Kidney (tissue), 14 donors: Measurements from ENCODE around the gene CD46. TPM values are rescaled to one million over a fixed set of nuclear protein-coding genes. Genes with fewer than 3 reads are reported as not detected.

Experiments
- DNase-seq, 5 donors: peaks; one replicate each; pipeline ENCODE4 v3.0.0-alpha.2; 2013 to 2020
- FAIRE-seq: peaks from 2 replicates; lab custom pipeline; 2012; peaks lifted over from hg19 to GRCh38; lab: Jason Lieb, UNC
- H3K27ac ChIP-seq, 2 donors: one replicate each; pipeline ENCODE4 v1.7.0; 2013; ENCODE audit warnings: low read depth in 2 of 2, low read length in 2 of 2, inconsistent platforms in 1 of 2
- H3K27me3 ChIP-seq: one replicate; pipeline ENCODE4 v1.7.1; 2013; ENCODE audit warnings: low read length, inconsistent platforms; ENCODE audit not compliant: control insufficient read depth, insufficient read depth
- H3K36me3 ChIP-seq, 3 donors: one replicate each; pipeline versions ENCODE4 v1.7.0 to v1.7.1; 2013; ENCODE audit warnings: low read length in 3 of 3, control low read depth in 1 of 3, inconsistent platforms in 1 of 3; ENCODE audit not compliant: insufficient read depth in 3 of 3, control insufficient read depth in 2 of 3
- H3K4me1 ChIP-seq, 3 donors: one replicate each; pipeline versions ENCODE4 v1.7.0 to v1.7.1; 2013; ENCODE audit warnings: low read length in 3 of 3, inconsistent platforms in 1 of 3, low read depth in 1 of 3; ENCODE audit not compliant: control insufficient read depth in 2 of 3, insufficient read depth in 2 of 3
- H3K4me3 ChIP-seq, 3 donors: one replicate each; pipeline versions ENCODE4 v1.7.0 to v1.8.1; 2013; ENCODE audit warnings: low read length in 3 of 3, control low read depth in 1 of 3, inconsistent platforms in 1 of 3
- H3K9ac ChIP-seq, 3 donors: one replicate each; pipeline versions ENCODE4 v1.7.0 to v1.7.1; 2013; ENCODE audit warnings: low read length in 3 of 3, control low read depth in 1 of 3, inconsistent platforms in 1 of 3
- H3K9me3 ChIP-seq, 3 donors: one replicate each; pipeline versions ENCODE4 v1.7.0 to v1.7.1; 2013; ENCODE audit warnings: low read length in 3 of 3, control low read depth in 1 of 3, inconsistent platforms in 1 of 3; ENCODE audit not compliant: control insufficient read depth in 2 of 3, insufficient read depth in 1 of 3
- CTCF ChIP-seq: IDR thresholded peaks from 3 replicates; pipeline ENCODE4 v1.5.1; 2012; ENCODE audit warnings: mild to moderate bottlenecking, moderate library complexity, borderline replicate concordance; ENCODE audit not compliant: insufficient read depth; ENCODE audit errors: extremely low read depth
- intact Hi-C: fragments of 100-400 bp; cut with DNase I; formaldehyde crosslinking; loops from one replicate; pipeline ENCODE4 v1.11.1; 2022
- polyA plus RNA-seq: library from polyadenylated mRNA; stranded (reverse); fragments of 350-450 nt; fragmentation: Illumina TruSeq; extraction: RNeasy Lipid Tissue Mini Kit (QIAGEN cat#74804); gene quantifications from one replicate; pipeline ENCODE4 v1.2.3, GENCODE V29; 2014; ENCODE audit warnings: low read depth, low replicate concordance; ENCODE audit not compliant: insufficient read depth
- total RNA-seq: library from RNA; stranded (reverse); fragmentation: NEBNext Ultra II Directional; extraction: Animal tissue kit (Norgen Biotek cat#: 25700); gene quantifications from one replicate; pipeline ENCODE4 v1.2.1, GENCODE V29; 2021
- donor health status: control.
- donor health status: control.
- donor health status: control.
- donor health status: control.
- donor health status: control.
- donor health status: DM: yes; HTN: yes; CAD: no.
- donor health status: Normal renal cell carcinoma (clear cell type).

The CD46 gene
- total and polyA plus RNA-seq, 2 donors from 2014 or later, result 119 to 269 TPM

- Histone ChIP-seq H3K9ac (no peak overlapping the region), H3K27me3 (no peaks in the 10 kb centered on the region), H3K4me1 (peaks cover 0 to 56% (median 31%) of the 10 kb centered on the region in 3 donors), H3K9me3 (no peaks in the 10 kb centered on the region), H3K27ac (peak overlapping the region; percentile 14 to 68), H3K36me3 (peaks cover 0 to 92% (median 73%) of the 10 kb centered on the region in 3 donors), H3K4me3 (no peak overlapping the region)
- TF ChIP-seq CTCF, result no peak
- peak in 1 of 5 donors; percentile 37 for DNase-seq
- no peak for FAIRE-seq
- intact Hi-C loops, result no loop called here
Observed at GRCh38 chr1:207807326-207807689, 55.5 kb downstream of the CD46 start.

GRCh38 chr1:207807690-207808321 lies 56.0 kb downstream of the CD46 start:
- Histone ChIP-seq H3K27ac (peak overlapping the region; percentile 44 to 68), H3K4me3 (no peak overlapping the region), H3K9ac (peak overlapping the region in 1 of 3 donors; percentile 60), H3K27me3 (no peaks in the 10 kb centered on the region), H3K4me1 (peaks cover 0 to 60% (median 34%) of the 10 kb centered on the region in 3 donors), H3K9me3 (no peaks in the 10 kb centered on the region), H3K36me3 (peaks cover 0 to 94% (median 74%) of the 10 kb centered on the region in 3 donors)
- no peak for TF ChIP-seq CTCF
- no peak for FAIRE-seq
- intact Hi-C loops, result no loop called here
- peak in 1 of 5 donors; percentile 92 for DNase-seq

GRCh38 chr1:207808322-207808705 lies 56.5 kb downstream of the CD46 start:
- Histone ChIP-seq H3K9me3 (no peaks in the 10 kb centered on the region), H3K4me3 (no peak overlapping the region), H3K9ac (peak overlapping the region in 1 of 3 donors; percentile 60), H3K36me3 (peaks cover 0 to 94% (median 79%) of the 10 kb centered on the region in 3 donors), H3K27ac (peak overlapping the region; percentile 16 to 68), H3K27me3 (no peaks in the 10 kb centered on the region), H3K4me1 (peaks cover 0 to 64% (median 39%) of the 10 kb centered on the region in 3 donors)
- intact Hi-C loops, result no loop called here
- FAIRE-seq, result no peak
- TF ChIP-seq CTCF, result no peak
- DNase-seq, result peak in 2 of 5 donors; percentile 31 to 46
